ENCODE measurements around the gene SELENOM. TPM values are rescaled to one million over a fixed set of nuclear protein-coding genes. Genes with fewer than 3 reads are reported as not detected.
A peak's percentile ranks its signal among the peaks of the same experiment; 100 is the strongest.
"Not testable (repeated sequence)": the region's sequence is repeated elsewhere in the genome, so short reads cannot be mapped to it uniquely, and the experiment has no call there.

SELENOM gene
- total RNA-seq, 4 donors from 2014 or later, result 941 to 2,300 (median 1,432) TPM

- Histone ChIP-seq H3K27ac (no peak overlapping the region), H3K27me3 (no peaks in the 10 kb centered on the region), H3K9me3 (no peaks in the 10 kb centered on the region), H3K4me1 (peaks cover 0 to 14% (median 11%) of the 10 kb centered on the region in 3 donors), H3K36me3 (no peaks in the 10 kb centered on the region), H3K4me3 (no peak overlapping the region)
- TF ChIP-seq POLR2AphosphoS5 (IDR thresholded peaks at IDR 0.05) (no peak), POLR2A (IDR thresholded peaks at IDR 0.05) (no peak), EP300 (IDR thresholded peaks at IDR 0.05) (no peak), CTCF (IDR thresholded peaks at IDR 0.05) (no peak)
- no peak for ATAC-seq
- WGBS, 2 donors (ENCODE audit: low coverage in 1 of 2), result 100% methylated on average over 2 of the region's 3 CpGs; no CpG with 5 or more reads in 1 of the 2 donors
Measured at GRCh38 chr22:31118046-31118820, 10.9 kb upstream of the SELENOM start.

- H3K4me3 ChIP-seq, H3K36me3 ChIP-seq, H3K9me3 ChIP-seq, H3K27ac ChIP-seq, H3K4me1 ChIP-seq, H3K27me3 ChIP-seq, ATAC-seq: not testable (repeated sequence)
- 91 to 97% methylated on average over 4 to 6 of the region's 7 CpGs for WGBS, 2 donors (ENCODE audit: low coverage in 1 of 2)
Measured at GRCh38 chr22:31112547-31113091, 5.3 kb upstream of the SELENOM start.

GRCh38 chr22:31107894-31108218 lies 488 bp upstream of the SELENOM start:
- TF ChIP-seq POLR2A (IDR thresholded peaks at IDR 0.05) (no peak), CTCF (IDR thresholded peaks at IDR 0.05) (no peak), EP300 (IDR thresholded peaks at IDR 0.05) (no peak), POLR2AphosphoS5 (IDR thresholded peaks at IDR 0.05) (no peak)
- Histone ChIP-seq H3K27me3 (no peaks in the 10 kb centered on the region), H3K36me3 (peaks cover 0 to 33% of the 10 kb centered on the region in 2 donors), H3K4me1 (peaks cover 5 to 48% (median 26%) of the 10 kb centered on the region in 3 donors), H3K27ac (peak overlapping the region; percentile 62 to 100 (median 92)), H3K4me3 (peak overlapping the region in 1 of 2 donors; percentile 92), H3K9me3 (no peaks in the 10 kb centered on the region)
- WGBS, 2 donors (ENCODE audit: low coverage in 1 of 2), result 0 to 6% methylated on average over 5 of the region's 5 CpGs
- no peak for ATAC-seq

GRCh38 chr22:31106731-31107177 lies 614 bp downstream of the SELENOM start:
- no peaks in the 10 kb centered on the region for H3K27me3 ChIP-seq
- H3K4me1 ChIP-seq, result peaks cover 5 to 59% (median 37%) of the 10 kb centered on the region in 3 donors
- no peak for TF ChIP-seq CTCF (IDR thresholded peaks at IDR 0.05)
- no peak for TF ChIP-seq EP300 (IDR thresholded peaks at IDR 0.05)
- ATAC-seq, result peak; percentile 1
- H3K36me3 ChIP-seq, result peaks cover 0 to 29% of the 10 kb centered on the region in 2 donors
- peak overlapping the region; percentile 97 to 100 (median 99) for H3K27ac ChIP-seq
- 5 to 7% methylated on average over 11 to 13 of the region's 14 CpGs for WGBS, 2 donors (ENCODE audit: low coverage in 1 of 2)
- H3K4me3 ChIP-seq, result peak overlapping the region; percentile 92 to 96
- no peaks in the 10 kb centered on the region for H3K9me3 ChIP-seq

GRCh38 chr22:31106001-31106571 lies 1.3 kb downstream of the SELENOM start:
- H3K27me3 ChIP-seq, result no peaks in the 10 kb centered on the region
- peak overlapping the region; percentile 97 to 100 (median 99) for H3K27ac ChIP-seq
- no peak for ATAC-seq
- peaks cover 0 to 34% of the 10 kb centered on the region in 2 donors for H3K36me3 ChIP-seq
- no peaks in the 10 kb centered on the region for H3K9me3 ChIP-seq
- peaks cover 5 to 66% (median 39%) of the 10 kb centered on the region in 3 donors for H3K4me1 ChIP-seq
- H3K4me3 ChIP-seq, result peak overlapping the region; percentile 92 to 96
- TF ChIP-seq CTCF (IDR thresholded peaks at IDR 0.05) (peak in 3 of 4 experiments; percentile 20 to 59 (median 32)), EP300 (IDR thresholded peaks at IDR 0.05) (no peak)
- 80% methylated on average over 1 of the region's 4 CpGs; no CpG with 5 or more reads in 1 of the 2 donors for WGBS, 2 donors (ENCODE audit: low coverage in 1 of 2)
